Activated CD8-positive, alpha-beta memory T cell treated with anti-CD3 and anti-CD28 coated beads, Interleukin-2, amount 10 ng/mL, durations not matched to agents 7 days and 5 days (primary cell): ENCODE measurements around the gene CD109. TPM values are rescaled to one million over a fixed set of nuclear protein-coding genes. Genes with fewer than 3 reads are reported as not detected.
"Not testable (repeated sequence)": the region's sequence is repeated elsewhere in the genome, so short reads cannot be mapped to it uniquely, and the experiment has no call there.

ENCODE experiments used
- ATAC-seq: fragments of 150-1000 bp; cut with Tn5 transposase; one replicate; pipeline ENCODE4 v1.10.0; 2021; ENCODE audit warnings: moderate library complexity
- CTCF ChIA-PET: fragments of 350-600 bp; sonication (Branson Sonifier 250); formaldehyde crosslinking; loops from one replicate; lab custom pipeline; 2021; ENCODE audit warnings: antibody characterized with exemption; lab: Charles Lee
- DNase-seq: peaks from one replicate; pipeline ENCODE4 v3.0.0-alpha.2; 2020
- H3K27ac Mint-ChIP-seq: one replicate; pipeline ENCODE4 v1.8.0; 2021; ENCODE audit warnings: mild to moderate bottlenecking, mixed read lengths
- H3K27me3 Mint-ChIP-seq: one replicate; pipeline ENCODE4 v1.8.0; 2021; ENCODE audit warnings: mixed read lengths
- H3K36me3 Mint-ChIP-seq: one replicate; pipeline ENCODE4 v1.8.0; 2021; ENCODE audit warnings: mild to moderate bottlenecking, mixed read lengths
- H3K4me1 Mint-ChIP-seq: one replicate; pipeline ENCODE4 v1.8.0; 2021; ENCODE audit warnings: mixed read lengths
- H3K4me3 Mint-ChIP-seq: one replicate; pipeline ENCODE4 v1.8.0; 2021; ENCODE audit warnings: mild to moderate bottlenecking, moderate library complexity, mixed read lengths
- H3K9me3 Mint-ChIP-seq: one replicate; pipeline ENCODE4 v1.8.0; 2022; ENCODE audit warnings: low read depth, mixed read lengths
- total RNA-seq, 2 experiments: library from RNA; stranded (reverse); gene quantifications; one replicate each; pipeline ENCODE4 v1.2.3, GENCODE V29; 2021

Gene CD109
- total RNA-seq, 2 experiments from 2014 or later: 1.7 to 11.2 TPM

DNA sequence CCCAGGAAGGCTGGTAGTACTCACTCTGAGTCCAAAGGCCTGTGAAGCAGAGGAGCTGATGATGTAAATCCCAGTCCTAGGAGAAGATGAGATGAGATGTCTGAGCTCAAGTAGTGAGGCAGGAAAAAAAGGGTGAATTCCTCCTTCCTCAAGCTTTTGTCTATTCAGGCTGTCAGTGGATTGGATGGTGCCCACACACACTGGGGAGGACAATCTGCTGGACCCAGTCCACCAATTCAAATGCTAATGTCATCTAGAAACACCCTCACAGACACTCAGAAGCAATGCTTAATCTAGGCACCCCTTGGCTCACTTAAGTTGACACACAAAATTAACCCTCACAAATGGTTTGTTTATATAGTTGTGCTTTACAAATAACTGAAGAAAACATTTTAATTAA is 94.6 kb downstream of the CD109 start:
- Mint-ChIP-seq H3K4me1 (peaks cover 4% of the 10 kb centered on the region), H3K27ac (no peak overlapping the region), H3K4me3 (no peak overlapping the region), H3K9me3 (no peaks in the 10 kb centered on the region), H3K36me3 (no peaks in the 10 kb centered on the region), H3K27me3 (no peaks in the 10 kb centered on the region)
- DNase-seq: no peak
- CTCF ChIA-PET: no interaction called here
- no peak for ATAC-seq

DNA sequence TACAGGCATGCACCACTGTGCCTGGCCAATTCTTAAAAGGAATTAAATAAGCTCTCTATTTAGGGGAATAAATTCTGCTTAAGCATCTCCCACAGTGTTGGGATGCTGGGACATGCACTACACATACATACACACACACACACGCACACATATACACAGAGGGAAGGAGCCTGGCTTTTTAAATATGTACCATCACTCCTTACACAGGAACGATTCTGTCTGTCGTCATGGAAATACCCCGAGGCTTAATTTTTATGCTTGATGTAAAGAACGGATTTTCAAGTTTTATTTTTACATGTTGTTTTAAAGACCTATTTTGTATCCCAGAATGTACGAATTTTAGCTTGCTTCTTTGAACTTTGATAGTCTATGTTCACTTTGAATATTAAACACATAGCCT is 95.3 kb downstream of the CD109 start:
- Mint-ChIP-seq H3K9me3 (no peaks in the 10 kb centered on the region), H3K27ac (no peak overlapping the region), H3K4me1 (peaks cover 4% of the 10 kb centered on the region), H3K27me3 (no peaks in the 10 kb centered on the region), H3K4me3 (no peak overlapping the region), H3K36me3 (no peaks in the 10 kb centered on the region)
- CTCF ChIA-PET: interaction anchor here (1.1 kb wide), 1 partner anchor 16 kb away, joined by 3 read pairs; no protein-coding TSS in a partner anchor
- ATAC-seq: no peak
- no peak for DNase-seq

DNA sequence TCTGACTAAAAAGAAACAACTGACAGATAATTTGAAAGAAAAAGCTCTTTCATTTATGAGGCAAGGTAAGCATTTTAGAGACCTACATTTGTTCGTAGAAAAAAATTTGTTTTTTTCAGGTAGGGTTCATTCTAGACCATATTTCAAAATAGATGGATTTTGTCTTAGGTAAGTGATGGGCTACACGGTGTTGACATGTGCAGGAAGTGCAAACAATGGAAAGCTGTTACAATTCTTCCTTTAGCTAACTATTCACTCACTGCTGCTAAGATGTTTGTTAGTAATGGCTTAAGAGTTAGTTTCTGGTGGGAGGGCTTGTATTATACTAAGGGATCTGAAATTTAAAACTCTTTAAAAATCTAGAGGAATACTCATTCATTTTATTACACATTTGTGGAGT is 96.7 kb downstream of the CD109 start:
- Mint-ChIP-seq H3K27me3 (no peaks in the 10 kb centered on the region), H3K4me1 (peaks cover 4% of the 10 kb centered on the region)

DNA sequence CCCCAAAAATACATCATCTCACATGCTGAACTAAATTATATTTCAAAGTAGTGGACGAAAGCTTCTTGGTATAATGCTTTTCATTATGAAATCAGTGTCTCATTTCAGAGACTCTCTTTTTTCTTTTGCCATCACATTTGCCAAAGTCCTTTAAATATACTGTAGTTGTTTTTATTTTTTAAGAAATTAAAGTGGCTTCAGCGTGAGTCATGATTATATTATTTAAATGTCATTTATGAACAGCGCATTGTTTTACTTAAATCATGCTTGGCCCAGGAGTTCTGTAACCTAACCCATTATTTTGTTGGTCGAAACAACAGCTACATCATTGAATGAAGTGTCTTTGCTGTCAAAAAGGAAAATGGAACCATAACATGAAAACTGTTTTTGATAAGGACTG is 100.9 kb downstream of the CD109 start:
- Mint-ChIP-seq H3K36me3 (no peaks in the 10 kb centered on the region), H3K27me3 (no peaks in the 10 kb centered on the region), H3K27ac (no peak overlapping the region), H3K4me1 (peaks cover 4% of the 10 kb centered on the region), H3K9me3 (no peaks in the 10 kb centered on the region), H3K4me3 (no peak overlapping the region)
- ATAC-seq (no peak), DNase-seq (no peak)
- CTCF ChIA-PET: no interaction called here

More for the DNA sequence above, 96.7 kb downstream of the CD109 start:
- Mint-ChIP-seq H3K4me3 (no peak overlapping the region), H3K36me3 (no peaks in the 10 kb centered on the region), H3K27ac (no peak overlapping the region), H3K9me3 (no peaks in the 10 kb centered on the region)
- DNase-seq (no peak), ATAC-seq (no peak)
- CTCF ChIA-PET: interaction anchor here (1.1 kb wide), 1 partner anchor 15 kb away, joined by 3 read pairs; no protein-coding TSS in a partner anchor

DNA sequence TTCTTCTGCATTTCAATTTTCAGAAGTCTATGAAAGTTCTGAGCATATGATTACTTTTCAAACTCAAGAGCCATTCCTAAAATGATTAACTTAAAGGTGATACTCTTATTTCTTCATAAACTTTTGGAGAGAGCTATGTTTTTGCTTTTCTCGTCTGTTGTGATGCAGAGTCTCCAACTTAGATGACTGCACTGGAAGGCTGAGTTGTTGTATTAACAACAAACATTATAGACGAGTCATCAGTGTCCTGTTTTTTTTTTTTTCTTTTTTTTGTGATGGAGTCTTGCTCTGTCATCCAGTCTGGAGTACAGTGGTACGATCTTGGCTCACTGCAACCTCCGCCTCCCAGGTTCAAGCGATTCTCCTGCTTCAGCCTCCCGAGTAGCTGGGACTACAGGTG is 101.9 kb downstream of the CD109 start:
- H3K27ac Mint-ChIP-seq: no peak overlapping the region
- no peaks in the 10 kb centered on the region for H3K36me3 Mint-ChIP-seq
- H3K4me1 Mint-ChIP-seq: peaks cover 4% of the 10 kb centered on the region
- no peak overlapping the region for H3K4me3 Mint-ChIP-seq
- H3K9me3 Mint-ChIP-seq: no peaks in the 10 kb centered on the region
- no peaks in the 10 kb centered on the region for H3K27me3 Mint-ChIP-seq
- ATAC-seq (no peak), DNase-seq (no peak)
- CTCF ChIA-PET: no interaction called here

DNA sequence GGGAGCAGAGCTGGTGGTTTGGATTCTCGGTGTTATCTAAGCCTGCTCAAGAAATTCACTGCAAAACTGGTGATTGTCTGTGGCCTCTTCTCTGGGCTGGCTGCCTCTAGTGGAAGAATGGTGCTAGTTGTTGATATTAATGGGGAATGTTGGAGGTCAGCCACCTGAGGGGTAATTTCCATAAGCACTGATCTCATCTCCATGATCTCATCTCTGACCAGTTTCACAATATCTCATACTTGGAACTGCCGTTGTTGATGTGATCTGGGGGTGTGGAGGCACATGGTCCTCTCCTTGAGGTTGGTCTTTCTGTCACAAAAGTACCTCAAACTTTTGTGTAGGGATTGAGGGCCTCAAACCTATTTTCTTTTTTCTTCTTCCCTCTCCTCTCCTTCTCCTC is 102.6 kb downstream of the CD109 start:
- H3K36me3 Mint-ChIP-seq: no peaks in the 10 kb centered on the region
- H3K4me3 Mint-ChIP-seq: no peak overlapping the region
- H3K9me3 Mint-ChIP-seq: no peaks in the 10 kb centered on the region
- DNase-seq (no peak), ATAC-seq (no peak)
- peaks cover 4% of the 10 kb centered on the region for H3K4me1 Mint-ChIP-seq
- CTCF ChIA-PET: no interaction called here
- H3K27me3 Mint-ChIP-seq: no peaks in the 10 kb centered on the region
- H3K27ac Mint-ChIP-seq: no peak overlapping the region

DNA sequence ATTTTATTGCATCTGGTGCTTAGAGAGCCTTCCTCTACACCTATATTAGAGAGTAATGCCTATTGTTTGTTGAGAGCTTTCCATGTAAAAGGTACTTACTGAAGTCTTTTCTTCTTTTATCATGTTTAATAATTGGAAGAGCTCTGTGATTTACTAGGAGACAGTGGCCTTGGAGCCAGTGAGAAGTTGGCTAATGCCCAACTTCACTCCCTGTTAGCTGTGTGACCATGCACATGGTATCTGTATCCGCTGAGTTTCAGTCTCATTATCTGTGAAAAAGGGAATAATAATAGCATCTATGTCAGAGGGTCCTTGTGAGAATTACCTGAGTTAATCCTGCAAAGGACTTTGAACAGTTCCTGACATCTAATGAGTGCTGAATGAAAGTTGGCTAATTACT is 105.0 kb downstream of the CD109 start:
- Mint-ChIP-seq H3K4me1 (peaks cover 4% of the 10 kb centered on the region), H3K36me3 (no peaks in the 10 kb centered on the region), H3K27ac (no peak overlapping the region), H3K4me3 (no peak overlapping the region), H3K9me3 (no peaks in the 10 kb centered on the region), H3K27me3 (no peaks in the 10 kb centered on the region)
- CTCF ChIA-PET: no interaction called here
- no peak for DNase-seq
- no peak for ATAC-seq

DNA sequence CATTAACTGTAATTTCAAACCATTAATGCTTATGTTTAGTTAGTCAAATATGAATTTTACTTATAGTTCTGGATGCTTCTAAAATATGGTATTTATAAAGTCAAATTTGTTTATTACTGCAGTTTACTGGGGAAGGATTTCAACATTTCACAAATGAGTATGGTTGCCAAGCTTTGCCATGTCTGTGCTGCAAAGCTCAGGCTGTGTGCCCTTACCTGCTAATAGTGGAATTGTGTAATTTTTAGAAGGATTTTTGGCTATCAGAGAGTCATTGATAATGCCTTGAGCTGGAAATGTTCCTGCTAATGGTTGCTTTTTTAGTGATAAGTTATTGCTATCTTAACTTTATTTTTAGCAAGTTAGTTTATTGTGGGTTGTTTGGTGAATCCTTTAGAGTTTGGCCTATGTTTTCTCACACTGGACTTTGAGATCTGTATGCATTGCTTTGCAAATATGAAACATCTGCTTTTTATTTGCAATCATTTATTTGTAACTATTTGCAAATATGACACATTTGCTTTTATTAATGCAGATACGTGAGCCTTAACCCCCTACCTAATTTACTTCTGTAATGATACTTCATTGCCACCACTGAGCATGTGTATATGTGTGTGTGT is 105.8 kb downstream of the CD109 start:
- ATAC-seq: no peak
- no peak overlapping the region for H3K27ac Mint-ChIP-seq
- H3K27me3 Mint-ChIP-seq: no peaks in the 10 kb centered on the region
- CTCF ChIA-PET: no interaction called here
- no peaks in the 10 kb centered on the region for H3K9me3 Mint-ChIP-seq
- H3K4me1 Mint-ChIP-seq: peaks cover 4% of the 10 kb centered on the region
- DNase-seq: no peak
- no peaks in the 10 kb centered on the region for H3K36me3 Mint-ChIP-seq
- no peak overlapping the region for H3K4me3 Mint-ChIP-seq

DNA sequence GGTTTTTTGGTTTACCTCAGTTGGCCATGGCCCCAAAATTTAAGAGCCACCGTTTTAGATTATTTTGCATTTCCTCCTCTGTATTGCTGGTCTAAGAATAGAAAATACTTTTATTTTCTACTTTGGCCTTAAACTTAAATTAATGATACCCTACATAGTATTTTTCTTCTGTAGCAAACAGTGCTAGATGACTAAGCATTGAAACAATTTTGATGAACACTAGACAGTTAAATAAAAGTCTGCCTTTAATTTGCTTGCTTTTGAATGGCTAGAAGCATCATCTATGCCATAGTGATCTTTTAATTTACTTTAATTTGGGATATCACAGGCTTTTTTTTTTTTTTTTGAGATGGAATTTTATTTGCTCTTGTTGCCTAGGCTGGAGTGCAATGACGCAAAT is 106.4 kb downstream of the CD109 start:
- H3K4me1 Mint-ChIP-seq: peaks cover 4% of the 10 kb centered on the region
- no peak overlapping the region for H3K4me3 Mint-ChIP-seq
- DNase-seq (no peak), ATAC-seq (no peak)
- no peaks in the 10 kb centered on the region for H3K9me3 Mint-ChIP-seq
- H3K27ac Mint-ChIP-seq: no peak overlapping the region
- H3K36me3 Mint-ChIP-seq: no peaks in the 10 kb centered on the region
- CTCF ChIA-PET: no interaction called here
- no peaks in the 10 kb centered on the region for H3K27me3 Mint-ChIP-seq

DNA sequence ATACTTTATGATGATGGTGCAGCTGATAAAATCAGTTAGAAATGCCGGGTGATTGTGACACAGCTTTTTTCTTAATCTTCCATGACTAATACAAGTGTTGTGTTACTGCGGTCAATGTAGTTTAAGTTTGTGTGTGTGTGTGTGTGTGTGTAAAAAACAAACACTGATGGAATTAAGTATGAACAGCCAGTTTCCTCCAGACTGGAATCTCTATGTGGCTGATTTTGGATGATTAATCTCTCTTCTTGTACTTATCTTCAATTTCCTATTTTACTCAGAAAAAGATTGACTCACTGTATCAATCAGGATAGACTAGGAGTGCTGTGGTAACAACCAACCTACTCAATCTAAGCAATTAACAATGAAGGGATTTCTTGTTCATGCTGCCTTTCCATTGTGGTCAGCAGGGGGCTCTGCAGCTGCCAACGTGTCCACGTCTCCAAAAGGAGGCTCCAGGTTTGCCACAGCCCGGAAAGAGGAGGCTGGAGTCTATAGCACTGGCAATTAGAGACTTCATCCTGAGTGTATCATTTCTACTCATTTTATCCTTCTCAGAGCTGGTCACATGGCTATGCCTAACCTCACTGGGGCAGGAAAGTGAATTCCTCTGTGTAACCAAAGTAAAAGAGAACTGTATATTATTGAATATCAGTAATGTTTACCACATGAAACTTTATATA is 107.7 kb downstream of the CD109 start:
- H3K36me3 Mint-ChIP-seq: no peaks in the 10 kb centered on the region
- H3K27ac Mint-ChIP-seq: no peak overlapping the region
- ATAC-seq (no peak), DNase-seq (no peak)
- peaks cover 3% of the 10 kb centered on the region for H3K4me1 Mint-ChIP-seq
- CTCF ChIA-PET: interaction anchor here (0.8 kb wide), 1 partner anchor 1400 kb away, joined by 3 read pairs; no protein-coding TSS in a partner anchor
- no peaks in the 10 kb centered on the region for H3K9me3 Mint-ChIP-seq
- H3K27me3 Mint-ChIP-seq: no peaks in the 10 kb centered on the region
- H3K4me3 Mint-ChIP-seq: no peak overlapping the region

DNA sequence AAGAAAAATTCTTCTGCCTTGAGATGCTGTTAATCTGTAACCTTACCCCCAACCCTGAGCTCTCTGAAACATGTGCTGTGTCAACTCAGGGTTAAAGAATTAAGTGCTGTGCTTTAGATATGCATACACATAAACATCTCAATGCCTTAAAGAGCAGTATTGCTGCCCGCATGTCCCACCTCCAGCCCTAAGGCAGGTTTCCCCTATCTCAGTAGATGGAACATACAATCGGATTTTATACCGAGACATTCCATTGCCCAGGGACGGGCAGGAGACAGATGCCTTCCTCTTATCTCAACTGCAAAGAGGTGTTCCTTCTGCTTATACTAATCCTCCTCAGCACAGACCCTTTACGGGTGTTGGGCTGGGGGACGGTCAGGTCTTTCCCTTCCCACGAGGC is 109.2 kb downstream of the CD109 start:
- H3K36me3 Mint-ChIP-seq, H3K4me1 Mint-ChIP-seq, H3K4me3 Mint-ChIP-seq, H3K9me3 Mint-ChIP-seq, ATAC-seq, H3K27ac Mint-ChIP-seq, H3K27me3 Mint-ChIP-seq, CTCF ChIA-PET, DNase-seq: not testable (repeated sequence)

DNA sequence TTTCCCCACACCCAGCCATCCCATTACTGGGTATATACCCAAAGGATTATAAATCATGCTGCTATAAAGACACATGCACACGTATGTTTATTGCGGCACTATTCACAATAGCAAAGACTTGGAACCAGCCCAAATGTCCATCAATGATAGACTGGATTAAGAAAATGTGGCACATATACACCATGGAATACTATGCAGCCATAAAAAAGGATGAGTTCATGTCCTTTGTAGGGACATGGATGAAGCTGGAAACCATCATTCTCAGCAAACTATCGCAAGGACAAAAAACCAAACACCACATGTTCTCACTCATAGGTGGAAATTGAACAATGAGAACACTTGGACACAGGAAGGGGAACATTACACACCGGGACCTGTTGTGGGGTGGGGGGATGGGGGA is 110.0 kb downstream of the CD109 start:
- CTCF ChIA-PET, H3K4me1 Mint-ChIP-seq, H3K27ac Mint-ChIP-seq, ATAC-seq, DNase-seq, H3K4me3 Mint-ChIP-seq, H3K27me3 Mint-ChIP-seq, H3K9me3 Mint-ChIP-seq, H3K36me3 Mint-ChIP-seq: not testable (repeated sequence)

DNA sequence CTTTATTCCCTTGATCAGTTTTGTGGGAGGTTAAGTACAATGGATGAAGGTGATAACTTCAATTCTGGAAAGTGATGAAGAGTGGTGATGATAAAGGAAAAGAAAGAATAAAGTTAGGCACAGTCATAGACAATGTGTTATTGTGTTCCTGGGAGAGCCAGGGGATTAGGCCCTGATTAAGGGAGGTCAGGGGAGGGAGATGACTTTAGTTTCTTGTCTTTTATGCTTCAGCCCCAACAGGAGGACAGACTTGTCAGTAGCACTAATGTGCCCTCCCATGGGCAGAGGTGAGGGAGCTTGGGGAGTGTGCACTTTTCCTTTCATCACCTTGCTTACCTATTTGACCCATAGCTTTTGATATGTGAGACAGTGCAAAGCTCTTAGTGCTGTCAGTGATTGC is 115.7 kb downstream of the CD109 start:
- CTCF ChIA-PET: no interaction called here
- no peaks in the 10 kb centered on the region for H3K27me3 Mint-ChIP-seq
- no peak for ATAC-seq
- H3K9me3 Mint-ChIP-seq: no peaks in the 10 kb centered on the region
- no peaks in the 10 kb centered on the region for H3K36me3 Mint-ChIP-seq
- H3K4me3 Mint-ChIP-seq: no peak overlapping the region
- no peak overlapping the region for H3K27ac Mint-ChIP-seq
- no peak for DNase-seq
- no peaks in the 10 kb centered on the region for H3K4me1 Mint-ChIP-seq

DNA sequence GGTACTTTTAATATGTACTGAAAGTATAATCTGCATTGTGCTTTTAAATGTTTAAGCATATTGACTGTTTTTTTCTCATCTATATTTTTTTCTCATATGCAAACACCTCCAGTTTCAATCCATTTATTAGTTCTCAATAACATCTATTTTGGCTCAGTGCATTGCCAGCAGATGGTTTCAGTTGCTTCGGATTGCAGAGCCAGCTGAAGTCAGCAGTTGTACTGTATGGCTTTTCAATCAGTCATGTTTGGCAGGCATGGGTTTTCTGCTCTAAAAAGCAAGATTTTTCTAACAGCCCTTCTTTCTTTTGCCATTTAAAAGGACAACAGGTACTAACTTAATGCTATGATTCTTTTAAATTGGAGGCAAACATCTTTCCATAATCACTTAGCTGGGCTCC is 121.2 kb downstream of the CD109 start:
- no peak overlapping the region for H3K27ac Mint-ChIP-seq
- no peak for ATAC-seq
- no peaks in the 10 kb centered on the region for H3K4me1 Mint-ChIP-seq
- H3K36me3 Mint-ChIP-seq: peaks cover 1% of the 10 kb centered on the region
- no peak overlapping the region for H3K4me3 Mint-ChIP-seq
- no peak for DNase-seq
- H3K27me3 Mint-ChIP-seq: no peaks in the 10 kb centered on the region
- H3K9me3 Mint-ChIP-seq: peaks cover 2% of the 10 kb centered on the region
- CTCF ChIA-PET: no interaction called here
